ENCODE data around the gene UBAP2L.
"Not testable (repeated sequence)": the region's sequence is repeated elsewhere in the genome, so short reads cannot be mapped to it uniquely, and the experiment has no call there.

Gene UBAP2L

GRCh38 chr1:154312229-154313065, 91.7 kb downstream of the UBAP2L start:
- not testable (repeated sequence) for DNase-seq

DNA sequence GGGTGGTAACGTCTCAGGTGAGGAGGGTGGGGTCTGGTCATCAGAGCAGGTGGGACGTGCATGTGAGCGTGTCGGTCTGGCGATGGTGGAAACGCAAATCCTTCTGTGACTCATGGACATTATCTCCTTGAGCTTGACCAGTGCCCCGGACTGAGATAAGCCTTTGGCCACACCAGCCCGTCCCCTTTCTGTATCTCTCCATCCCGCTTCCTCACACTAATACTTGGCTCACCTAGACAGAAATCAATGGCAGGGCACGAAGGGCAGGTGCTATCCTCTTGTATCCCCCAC, 92.3 kb downstream of the UBAP2L start:
- no peak for DNase-seq

DNA sequence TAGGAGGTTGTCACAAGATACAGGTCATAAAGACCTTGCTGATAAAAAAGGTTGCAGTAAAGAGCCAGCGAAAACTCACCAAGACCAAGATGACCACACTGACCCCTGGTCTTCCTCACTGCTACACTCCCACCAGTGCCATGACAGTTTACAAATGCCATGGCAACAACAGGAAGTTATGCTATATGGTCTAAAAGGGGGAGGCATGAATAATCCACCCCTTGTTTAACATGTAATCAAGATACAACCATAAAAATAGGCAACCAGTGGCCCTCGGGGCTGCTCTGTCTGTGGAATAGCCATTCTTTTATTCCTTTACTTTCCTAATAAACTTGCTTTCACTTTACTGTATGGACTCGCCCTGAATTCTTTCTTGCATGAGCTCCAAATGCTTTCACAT, 93.5 kb downstream of the UBAP2L start:
- not testable (repeated sequence) for DNase-seq

DNA sequence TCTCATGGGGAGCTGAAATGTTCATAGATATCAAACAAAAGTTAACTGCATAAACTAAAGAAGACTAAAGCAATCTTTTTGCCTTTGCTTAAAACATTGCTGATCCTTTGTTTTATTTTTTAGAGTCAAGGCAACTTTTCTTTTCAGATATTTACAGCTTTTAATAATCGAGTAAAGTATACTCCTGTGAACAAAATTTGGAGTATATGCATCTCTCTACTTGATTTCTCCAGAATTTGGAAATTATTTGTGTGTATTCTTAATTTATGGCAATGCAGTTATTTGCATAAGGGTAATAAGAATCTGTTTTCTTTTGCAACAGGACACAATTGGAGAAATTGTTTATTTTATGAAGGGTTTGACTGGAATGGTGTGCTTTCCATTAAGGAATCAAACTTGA, 95.9 kb downstream of the UBAP2L start:
- DNase-seq = no peak

GRCh38 chr1:154318386-154318785, 97.6 kb downstream of the UBAP2L start:
- no peak for DNase-seq
